Activated CD4-positive, alpha-beta T cell treated with anti-CD3 and anti-CD28 coated beads, Interleukin-2, amount 50 U/mL, for 1 hour (primary cell): ENCODE measurements around the gene RNF5.

ENCODE experiments used
- DNase-seq: peaks from one replicate; pipeline ENCODE4 v3.0.0-alpha.2; 2020

The RNF5 gene

DNA sequence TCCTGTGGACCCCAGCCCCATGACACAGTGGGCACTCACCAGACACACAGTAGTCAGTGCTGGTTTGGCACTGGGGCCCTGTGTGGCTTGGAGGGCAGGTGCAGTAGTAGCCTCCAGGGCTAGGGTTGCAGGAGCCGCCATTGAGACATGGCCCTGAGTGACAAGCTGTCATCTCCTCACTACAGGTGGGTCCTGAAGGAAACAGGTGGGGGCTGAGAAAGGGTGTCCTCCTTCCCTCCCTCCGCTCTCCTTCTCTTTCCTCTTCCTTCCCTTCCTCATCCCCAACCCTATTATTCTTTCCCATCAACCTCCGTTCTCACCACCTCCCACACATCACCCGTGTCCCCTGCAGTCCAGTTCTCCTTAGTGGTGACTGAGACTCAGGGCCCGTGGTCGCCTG lies 35.4 kb downstream of the RNF5 start:
- no peak for DNase-seq

DNA sequence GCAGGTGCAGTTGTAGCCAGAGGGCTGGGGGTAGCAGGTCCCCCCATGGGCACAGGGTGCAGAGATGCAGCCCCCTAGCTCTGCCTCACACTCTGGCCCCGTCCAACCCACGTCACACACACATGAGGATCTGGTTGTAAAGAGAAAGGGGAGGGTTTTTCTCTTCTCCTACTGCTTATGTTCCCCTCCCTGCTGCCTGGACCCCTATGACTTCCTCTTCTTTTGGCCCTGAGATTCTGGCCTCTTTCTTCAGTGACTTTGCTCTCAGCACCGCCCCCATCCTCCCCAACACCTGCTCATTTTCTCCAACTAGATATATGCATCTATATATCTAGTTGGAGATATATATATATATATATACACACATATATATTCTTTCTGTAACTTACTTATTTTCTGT lies 35.9 kb downstream of the RNF5 start:
- DNase-seq, result no peak

DNA sequence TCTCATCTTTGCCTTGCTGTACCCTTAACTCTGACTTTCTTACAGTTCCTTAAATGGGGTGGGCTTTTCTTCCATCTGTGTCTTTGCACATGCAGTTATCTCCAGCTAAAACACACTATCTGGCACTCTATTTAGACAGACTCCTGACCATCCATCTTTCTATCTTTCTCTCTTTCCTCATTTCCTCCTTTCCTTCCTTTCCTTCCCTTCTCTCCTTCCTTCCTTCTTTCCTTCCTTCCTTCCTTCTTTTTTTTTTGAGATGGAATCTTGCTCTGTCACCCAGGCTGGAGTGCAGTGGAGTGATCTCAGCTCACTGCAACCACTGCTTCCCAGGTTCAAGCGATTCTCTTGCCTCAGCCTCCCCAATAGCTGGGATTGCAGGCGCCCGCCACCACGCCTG lies 37.4 kb downstream of the RNF5 start:
- DNase-seq, result no peak

DNA sequence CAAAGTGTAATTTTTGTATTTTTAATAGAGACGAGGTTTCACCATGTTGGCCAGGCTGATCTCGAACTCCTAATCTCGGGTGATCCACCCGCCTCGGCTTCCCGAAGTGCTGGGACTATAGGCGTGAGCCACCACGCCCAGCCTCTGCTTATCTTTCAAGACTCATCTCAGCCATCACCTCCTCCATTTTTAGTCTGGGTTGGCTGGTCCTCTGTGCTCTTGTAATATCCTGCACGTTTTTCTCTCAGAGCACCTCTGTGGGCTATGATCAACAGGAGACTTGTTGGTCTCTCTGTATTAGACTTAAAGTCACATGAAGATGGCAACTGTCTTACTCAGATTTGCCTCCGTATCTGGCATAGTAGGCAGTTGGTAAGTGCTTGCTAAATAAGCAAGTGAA lies 38.1 kb downstream of the RNF5 start:
- DNase-seq, result no peak

- no peak for DNase-seq
Measured at GRCh38 chr6:32216998-32217397, 38.8 kb downstream of the RNF5 start.

GRCh38 chr6:32218167-32218566 lies 40.0 kb downstream of the RNF5 start:
- no peak for DNase-seq

DNA sequence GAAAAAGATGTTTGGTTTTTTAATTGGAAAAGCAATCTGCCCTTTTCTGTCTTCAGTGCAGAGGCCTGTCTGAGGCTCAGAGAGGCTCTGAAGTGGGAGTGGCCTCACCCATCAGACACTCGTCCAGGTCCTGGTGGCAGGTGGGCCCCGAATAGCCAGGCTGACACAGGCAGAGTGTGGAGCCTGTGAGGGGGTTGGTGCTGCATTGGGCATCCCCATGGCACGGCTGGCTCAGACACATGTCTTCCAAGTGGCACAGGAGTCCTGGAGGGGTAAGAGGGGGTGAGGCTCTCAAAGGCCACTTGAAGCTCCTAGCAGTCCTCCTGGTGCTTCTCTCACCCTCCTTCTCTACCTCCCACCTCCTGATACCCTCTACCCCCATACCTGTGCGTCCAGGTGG lies 41.8 kb downstream of the RNF5 start:
- no peak for DNase-seq

GRCh38 chr6:32222333-32223230 lies 44.4 kb downstream of the RNF5 start:
- no peak for DNase-seq

DNA sequence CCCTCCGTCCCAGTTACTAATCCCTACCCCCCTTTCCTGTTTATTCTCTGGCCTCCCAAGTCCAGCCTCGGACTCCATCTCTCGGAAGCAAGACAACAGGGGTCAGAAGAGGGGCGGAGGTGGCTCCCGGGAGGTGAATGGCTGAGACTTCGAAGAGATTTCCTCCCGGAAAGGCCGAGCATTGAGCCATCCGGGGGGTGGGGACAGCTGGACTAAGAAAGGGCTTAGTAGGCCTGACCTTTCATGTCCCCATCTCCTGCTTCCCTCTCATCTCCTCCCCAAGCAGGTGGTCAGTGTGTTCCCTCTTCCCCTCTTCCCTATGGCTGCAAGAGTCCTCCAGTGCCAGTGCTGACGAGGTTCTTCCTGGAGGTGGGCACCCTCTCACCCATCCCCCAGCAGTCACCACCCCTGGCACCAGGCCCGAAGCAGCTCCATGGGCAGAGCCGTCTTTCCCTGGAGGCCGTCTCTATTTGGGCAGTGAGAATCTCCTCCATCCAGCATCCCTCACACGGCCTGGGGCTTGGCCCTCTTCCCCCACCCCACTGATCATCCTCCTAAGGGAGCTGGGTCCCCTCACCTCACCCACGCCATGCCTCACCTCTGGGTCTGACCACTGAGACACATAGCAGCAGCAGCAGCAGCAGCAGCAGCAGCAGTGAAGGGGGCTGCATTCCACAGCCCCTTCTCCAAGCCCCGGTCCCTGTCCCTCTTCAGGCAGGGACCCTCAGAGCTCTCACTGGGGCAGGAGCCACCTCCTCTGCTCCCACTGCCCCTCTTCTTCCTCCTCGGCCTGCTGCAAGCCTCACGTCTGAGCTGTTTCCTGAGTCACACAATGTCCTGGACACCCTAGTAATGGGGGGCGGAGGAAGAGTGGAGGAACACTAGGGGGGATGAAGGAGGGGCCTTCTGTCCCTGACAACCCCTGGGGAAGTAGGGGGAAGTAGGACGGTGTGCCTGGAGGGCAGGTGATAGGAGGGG lies 45.3 kb downstream of the RNF5 start, which contains the start of gene NOTCH4:
TSS of gene NOTCH4 (minus strand) at position 810 of the 978 bp plus-strand sequence. CDS start at position 671, 139 bp downstream.
- no peak for DNase-seq

GRCh38 chr6:32224696-32225095 lies 46.5 kb downstream of the RNF5 start:
- DNase-seq, result no peak

GRCh38 chr6:32226434-32226833 lies 48.2 kb downstream of the RNF5 start:
- no peak for DNase-seq
